GM19463 (cell line): Measurements from ENCODE around the gene LIPG.
A peak's percentile ranks its signal among the peaks of the same experiment; 100 is the strongest.
"Not testable (repeated sequence)": the region's sequence is repeated elsewhere in the genome, so short reads cannot be mapped to it uniquely, and the experiment has no call there.

Experiments
- ATAC-seq: cut with Tn5 transposase; IDR thresholded peaks from one replicate; pipeline ENCODE4 v1.9.1; 2021; ENCODE audit warnings: mild to moderate bottlenecking, moderate library complexity; ENCODE audit not compliant: unreplicated experiment

Gene LIPG

DNA sequence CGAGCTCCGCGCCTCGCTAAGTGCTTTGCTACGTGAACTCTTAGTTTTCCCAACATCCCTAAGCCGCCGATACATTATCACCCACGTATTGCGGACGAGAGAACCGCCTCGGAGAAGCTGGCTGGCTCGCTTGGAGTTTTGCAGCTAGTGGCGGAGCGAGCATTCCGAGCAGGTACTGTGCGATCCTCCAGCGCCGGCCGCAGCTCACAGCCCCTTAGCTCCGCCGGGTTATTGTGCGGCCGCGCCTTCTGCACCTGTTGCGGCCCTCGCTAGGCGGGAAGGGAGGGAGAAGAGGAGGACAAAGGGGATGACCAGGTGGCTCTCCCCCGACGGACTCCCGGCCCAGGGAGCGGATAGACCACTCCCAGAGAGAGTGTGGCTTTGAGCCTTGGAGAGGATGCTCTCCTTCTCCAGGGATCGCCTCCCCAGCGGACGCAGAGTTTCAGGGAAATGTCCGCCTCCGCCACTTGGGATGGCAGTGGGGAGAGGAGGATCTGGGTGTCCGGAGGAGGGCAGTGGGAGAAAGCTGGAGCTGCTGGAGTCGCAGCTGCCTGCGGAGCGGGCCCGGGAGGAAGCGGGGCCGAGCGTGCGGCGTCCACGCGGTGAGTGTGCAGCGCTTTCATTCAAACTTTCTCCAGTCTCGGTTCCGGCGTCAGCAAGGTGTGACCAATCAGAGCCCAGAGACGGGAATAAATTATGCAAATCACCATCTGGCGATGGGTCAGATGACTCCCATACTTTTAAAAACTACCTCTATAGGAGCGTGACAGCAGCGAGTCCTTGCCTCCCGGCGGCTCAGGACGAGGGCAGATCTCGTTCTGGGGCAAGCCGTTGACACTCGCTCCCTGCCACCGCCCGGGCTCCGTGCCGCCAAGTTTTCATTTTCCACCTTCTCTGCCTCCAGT, at the start of gene LIPG:
Gene LIPG (plus strand): TSS at position 769 of the 905 bp plus-strand sequence. CDS start 252 bp downstream, outside the sequence.
- peak; percentile 55 for ATAC-seq

GRCh38 chr18:49512876-49513275, 49.0 kb upstream of the LIPG start:
- ATAC-seq, result not testable (repeated sequence)

- ATAC-seq, result no peak
These were observed 47.3 kb upstream of the LIPG start for GRCh38 chr18:49514577-49514976.

DNA sequence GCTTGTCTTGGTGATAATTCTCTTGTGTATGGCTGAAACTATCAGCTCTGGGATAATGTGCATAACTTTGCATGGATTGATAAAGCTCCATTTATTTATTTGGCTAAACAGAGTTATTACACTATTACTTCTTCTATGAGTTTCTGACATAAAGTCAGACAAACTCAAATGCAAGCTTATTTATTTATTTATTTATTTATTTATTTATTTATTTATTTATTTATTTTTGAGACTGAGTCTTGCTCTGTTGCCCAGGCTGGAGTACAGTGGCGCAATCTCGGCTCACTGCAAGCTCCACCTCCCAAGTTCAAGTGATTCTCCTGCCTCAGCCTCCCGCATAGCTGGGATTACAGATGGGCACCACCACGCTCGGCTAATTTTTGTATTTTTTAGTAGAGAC, 46.9 kb upstream of the LIPG start:
- not testable (repeated sequence) for ATAC-seq

- no peak for ATAC-seq
These were observed 46.3 kb upstream of the LIPG start for GRCh38 chr18:49515516-49515915.

GRCh38 chr18:49517483-49517882, 44.4 kb upstream of the LIPG start:
- ATAC-seq, result no peak

GRCh38 chr18:49519101-49519971, 42.5 kb upstream of the LIPG start:
- ATAC-seq, result no peak

GRCh38 chr18:49520661-49521145, 41.2 kb upstream of the LIPG start:
- ATAC-seq, result no peak

GRCh38 chr18:49521216-49521835, 40.5 kb upstream of the LIPG start:
- ATAC-seq, result no peak

- not testable (repeated sequence) for ATAC-seq
These were observed 38.2 kb upstream of the LIPG start for GRCh38 chr18:49523580-49524093.

DNA sequence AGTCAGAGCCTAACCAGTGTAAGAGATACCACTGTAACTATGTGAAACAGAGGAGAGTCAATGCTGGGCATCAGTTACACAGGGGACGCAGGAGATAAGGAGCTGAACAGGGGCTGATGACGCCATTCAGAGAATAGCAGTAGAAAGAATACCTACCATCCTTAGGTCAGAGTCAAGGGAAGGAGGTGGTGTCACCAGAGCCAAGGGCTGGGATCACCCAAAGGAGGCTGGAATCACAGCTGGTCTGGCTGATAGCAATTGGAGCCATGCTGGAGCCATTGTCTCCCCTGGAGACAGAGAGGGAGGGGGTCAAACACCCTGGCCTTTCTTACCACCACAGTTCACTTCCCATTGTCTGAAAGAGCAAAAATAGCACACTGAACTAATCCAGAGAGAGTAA, 37.5 kb upstream of the LIPG start:
- ATAC-seq, result no peak

DNA sequence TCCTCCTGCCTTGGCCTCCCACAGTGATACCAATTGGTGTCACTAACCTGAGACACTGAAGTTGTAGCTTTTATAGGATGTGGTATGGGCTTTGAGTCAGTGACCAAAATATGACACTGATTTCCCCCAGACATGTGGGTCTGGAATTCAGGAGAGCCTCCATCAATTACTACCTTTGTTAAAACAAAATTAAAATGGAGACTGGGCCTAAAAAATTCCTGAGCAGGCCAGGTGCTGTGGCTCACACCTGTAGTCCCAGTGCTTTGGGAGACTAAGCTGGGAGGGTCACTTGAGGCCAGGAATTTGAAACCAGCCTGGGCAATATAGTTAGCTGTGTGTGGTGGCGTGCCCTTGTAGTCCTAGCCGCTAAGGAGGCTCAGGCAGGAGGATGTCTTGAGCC, 36.9 kb upstream of the LIPG start:
- ATAC-seq, result no peak

DNA sequence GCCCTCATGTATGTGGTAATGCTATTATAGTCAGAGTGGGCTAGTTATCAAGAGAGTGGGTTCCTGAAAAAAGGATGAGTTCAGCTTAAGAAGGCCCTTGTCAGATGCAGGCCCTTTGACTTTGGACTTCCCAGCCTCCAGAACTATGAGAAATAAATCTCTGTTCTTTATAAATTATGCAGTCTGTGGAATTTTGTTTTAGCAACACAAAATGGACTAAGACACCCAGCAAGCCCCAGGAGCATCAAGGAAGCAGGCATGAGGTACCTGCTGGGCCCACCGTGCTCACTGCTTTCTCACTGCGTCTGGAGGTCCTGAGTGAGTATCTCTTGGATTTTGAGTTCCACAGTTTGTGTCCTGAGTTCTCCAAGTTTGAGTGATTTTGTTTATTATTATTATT, 35.9 kb upstream of the LIPG start:
- ATAC-seq, result no peak

DNA sequence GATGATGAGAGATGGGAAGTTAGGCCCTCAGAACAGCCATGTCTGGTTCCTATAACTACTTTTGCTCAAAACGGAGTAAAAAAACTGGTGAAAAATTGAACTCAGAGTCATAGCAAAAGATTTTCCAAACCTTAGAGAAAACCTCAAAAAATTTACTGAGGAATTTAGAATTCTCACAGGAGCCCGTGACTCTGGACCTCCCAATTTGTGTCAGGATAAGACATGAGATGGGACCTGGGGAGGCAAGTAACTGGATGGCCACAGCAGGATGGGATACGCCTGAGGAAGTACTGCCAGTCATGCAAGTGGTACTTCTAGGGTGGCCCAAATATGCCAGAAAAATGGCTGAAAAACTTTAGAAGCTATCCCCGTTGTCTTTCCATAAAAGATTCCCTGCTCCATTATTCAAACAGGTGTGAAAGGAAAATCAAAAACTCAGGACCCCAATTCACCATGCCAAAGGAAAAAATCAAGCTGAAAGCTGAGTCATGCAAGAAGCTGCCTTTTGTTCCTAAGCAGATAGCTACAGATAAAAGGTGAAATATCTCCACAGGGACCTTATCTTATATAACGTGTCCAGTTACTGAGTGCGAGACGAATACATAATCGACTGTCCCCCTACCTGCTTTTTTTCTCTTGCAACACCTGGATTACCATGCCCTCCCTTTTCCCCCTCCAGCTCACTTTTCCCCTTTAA, 34.1 kb upstream of the LIPG start:
- ATAC-seq, result no peak

- ATAC-seq, result no peak
These were observed 32.3 kb upstream of the LIPG start for GRCh38 chr18:49529596-49529995.

- ATAC-seq, result no peak
These were observed 30.1 kb upstream of the LIPG start for GRCh38 chr18:49531678-49532153.

- no peak for ATAC-seq
These were observed 26.8 kb upstream of the LIPG start for GRCh38 chr18:49534846-49535601.

DNA sequence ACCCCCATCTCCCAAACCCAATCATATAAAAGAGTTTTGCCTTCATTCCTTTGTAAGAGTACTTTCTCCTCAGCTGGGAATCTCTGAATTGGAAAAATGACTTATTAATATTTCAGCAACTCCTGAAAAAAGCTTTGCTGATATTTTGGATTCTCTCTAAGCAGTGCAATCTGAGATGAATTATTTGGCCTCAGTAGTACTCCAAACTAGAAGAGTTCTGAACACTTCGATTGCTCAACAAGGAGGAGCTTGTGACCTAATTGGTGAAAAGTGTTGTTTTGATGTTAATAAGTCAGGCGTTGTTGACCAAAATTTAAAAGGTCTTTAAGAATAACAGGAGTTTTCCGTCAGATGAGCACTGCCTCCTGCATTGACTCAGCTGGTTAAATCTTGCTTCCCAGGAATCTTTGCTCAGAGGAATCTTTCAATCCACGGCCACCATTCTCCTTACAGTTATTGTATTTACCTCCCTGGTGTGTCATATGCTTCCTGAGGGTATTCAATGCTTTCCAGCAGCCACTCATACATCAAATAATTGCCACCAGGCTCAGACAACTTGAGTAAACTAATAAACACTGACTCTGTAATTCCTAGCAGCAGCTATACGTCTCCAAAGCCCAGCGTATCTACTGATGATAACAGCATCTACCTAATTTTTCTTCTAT, 24.5 kb upstream of the LIPG start:
- no peak for ATAC-seq

- no peak for ATAC-seq
These were observed 17.5 kb upstream of the LIPG start for GRCh38 chr18:49544362-49544761.
